Loucy (cell line): ENCODE measurements around the gene ARSD.

ENCODE experiments used
- EZH2phosphoT487 ChIP-seq: fragments of 200-600 bp; IDR thresholded peaks from 2 replicates; pipeline ENCODE4 v1.6.1; 2018; ENCODE audit warnings: antibody characterized with exemption, mild to moderate bottlenecking, moderate library complexity, borderline replicate concordance
- TF ChIP-seq, protein P1 (sequence below): fragments of 200-600 bp; sonication (generic); conservative IDR thresholded peaks from 2 replicates; pipeline ENCODE4 v1.5.1; 2014; ENCODE audit warnings: mild to moderate bottlenecking, antibody characterized with exemption, low read length

DNA sequence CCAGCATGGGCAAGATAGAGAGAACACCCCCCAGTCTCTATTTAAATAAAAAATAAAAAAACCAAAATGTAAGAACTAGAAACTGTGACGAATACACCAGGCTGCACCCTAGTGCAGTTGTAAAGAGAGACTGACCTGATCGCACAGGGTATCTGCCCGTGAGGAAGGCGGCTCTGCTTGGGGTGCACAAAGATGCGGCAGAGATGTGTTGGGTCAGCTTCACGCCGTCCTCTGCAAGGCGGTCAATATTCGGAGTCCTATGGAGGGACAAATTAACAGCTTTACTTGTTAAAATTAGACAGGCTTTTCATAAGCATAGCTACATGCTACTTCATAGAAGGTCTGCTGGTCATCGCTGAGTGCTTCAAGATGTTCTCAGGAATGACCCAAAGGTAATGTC, 26.1 kb upstream of the ARSD start:
- TF ChIP-seq, protein P1, sequence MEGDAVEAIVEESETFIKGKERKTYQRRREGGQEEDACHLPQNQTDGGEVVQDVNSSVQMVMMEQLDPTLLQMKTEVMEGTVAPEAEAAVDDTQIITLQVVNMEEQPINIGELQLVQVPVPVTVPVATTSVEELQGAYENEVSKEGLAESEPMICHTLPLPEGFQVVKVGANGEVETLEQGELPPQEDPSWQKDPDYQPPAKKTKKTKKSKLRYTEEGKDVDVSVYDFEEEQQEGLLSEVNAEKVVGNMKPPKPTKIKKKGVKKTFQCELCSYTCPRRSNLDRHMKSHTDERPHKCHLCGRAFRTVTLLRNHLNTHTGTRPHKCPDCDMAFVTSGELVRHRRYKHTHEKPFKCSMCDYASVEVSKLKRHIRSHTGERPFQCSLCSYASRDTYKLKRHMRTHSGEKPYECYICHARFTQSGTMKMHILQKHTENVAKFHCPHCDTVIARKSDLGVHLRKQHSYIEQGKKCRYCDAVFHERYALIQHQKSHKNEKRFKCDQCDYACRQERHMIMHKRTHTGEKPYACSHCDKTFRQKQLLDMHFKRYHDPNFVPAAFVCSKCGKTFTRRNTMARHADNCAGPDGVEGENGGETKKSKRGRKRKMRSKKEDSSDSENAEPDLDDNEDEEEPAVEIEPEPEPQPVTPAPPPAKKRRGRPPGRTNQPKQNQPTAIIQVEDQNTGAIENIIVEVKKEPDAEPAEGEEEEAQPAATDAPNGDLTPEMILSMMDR = no peak
- TF ChIP-seq EZH2phosphoT487 = no peak
